A673 (cell line): ENCODE data around the gene SLC9A8.

Experiments
- EZH2 ChIP-seq: fragments of 200-600 bp; sonication (generic); IDR thresholded peaks from 2 replicates; pipeline ENCODE4 v1.6.1; 2017; ENCODE audit warnings: borderline replicate concordance, low read depth, mild to moderate bottlenecking, mixed read lengths, antibody characterized with exemption, low read length; ENCODE audit not compliant: poor library complexity, severe bottlenecking
- TF ChIP-seq, protein P1 (sequence below): fragments of 300-800, 200-600 bp; sonication (generic); conservative IDR thresholded peaks from 2 replicates; pipeline ENCODE4 v1.5.1; 2017; ENCODE audit warnings: low read depth, mild to moderate bottlenecking, antibody characterized with exemption, low read length, moderate library complexity, mixed read lengths

DNA sequence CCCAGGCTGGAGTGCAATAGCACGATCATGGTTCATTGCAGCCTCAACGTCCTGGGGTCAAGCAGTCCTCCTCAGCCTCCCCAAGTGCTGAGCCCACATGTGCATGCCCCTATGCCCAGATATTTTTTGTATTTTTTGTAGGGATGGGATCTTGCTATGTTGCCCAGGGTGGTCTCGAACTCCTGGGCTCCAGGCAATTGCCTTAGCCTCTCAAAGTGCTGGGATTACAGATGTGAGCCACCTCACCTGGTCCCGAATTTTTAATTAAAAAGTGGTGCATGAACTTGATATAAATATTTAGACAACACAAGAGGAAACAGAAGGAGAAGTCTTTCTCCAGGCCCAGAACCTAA lies 116.5 kb downstream of the SLC9A8 start:
- TF ChIP-seq, protein P1, sequence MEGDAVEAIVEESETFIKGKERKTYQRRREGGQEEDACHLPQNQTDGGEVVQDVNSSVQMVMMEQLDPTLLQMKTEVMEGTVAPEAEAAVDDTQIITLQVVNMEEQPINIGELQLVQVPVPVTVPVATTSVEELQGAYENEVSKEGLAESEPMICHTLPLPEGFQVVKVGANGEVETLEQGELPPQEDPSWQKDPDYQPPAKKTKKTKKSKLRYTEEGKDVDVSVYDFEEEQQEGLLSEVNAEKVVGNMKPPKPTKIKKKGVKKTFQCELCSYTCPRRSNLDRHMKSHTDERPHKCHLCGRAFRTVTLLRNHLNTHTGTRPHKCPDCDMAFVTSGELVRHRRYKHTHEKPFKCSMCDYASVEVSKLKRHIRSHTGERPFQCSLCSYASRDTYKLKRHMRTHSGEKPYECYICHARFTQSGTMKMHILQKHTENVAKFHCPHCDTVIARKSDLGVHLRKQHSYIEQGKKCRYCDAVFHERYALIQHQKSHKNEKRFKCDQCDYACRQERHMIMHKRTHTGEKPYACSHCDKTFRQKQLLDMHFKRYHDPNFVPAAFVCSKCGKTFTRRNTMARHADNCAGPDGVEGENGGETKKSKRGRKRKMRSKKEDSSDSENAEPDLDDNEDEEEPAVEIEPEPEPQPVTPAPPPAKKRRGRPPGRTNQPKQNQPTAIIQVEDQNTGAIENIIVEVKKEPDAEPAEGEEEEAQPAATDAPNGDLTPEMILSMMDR = no peak
- no peak for TF ChIP-seq EZH2
